ENCODE data around the gene SCN4B. TPM values are rescaled to one million over a fixed set of nuclear protein-coding genes. Genes with fewer than 3 reads are reported as not detected.

SCN4B gene
- total and polyA plus RNA-seq, 2 of the 8 experiments (the other 6 are each of a cell fraction or from before 2014, with no cell fraction given), result 2.8 to 4.9 TPM

DNA sequence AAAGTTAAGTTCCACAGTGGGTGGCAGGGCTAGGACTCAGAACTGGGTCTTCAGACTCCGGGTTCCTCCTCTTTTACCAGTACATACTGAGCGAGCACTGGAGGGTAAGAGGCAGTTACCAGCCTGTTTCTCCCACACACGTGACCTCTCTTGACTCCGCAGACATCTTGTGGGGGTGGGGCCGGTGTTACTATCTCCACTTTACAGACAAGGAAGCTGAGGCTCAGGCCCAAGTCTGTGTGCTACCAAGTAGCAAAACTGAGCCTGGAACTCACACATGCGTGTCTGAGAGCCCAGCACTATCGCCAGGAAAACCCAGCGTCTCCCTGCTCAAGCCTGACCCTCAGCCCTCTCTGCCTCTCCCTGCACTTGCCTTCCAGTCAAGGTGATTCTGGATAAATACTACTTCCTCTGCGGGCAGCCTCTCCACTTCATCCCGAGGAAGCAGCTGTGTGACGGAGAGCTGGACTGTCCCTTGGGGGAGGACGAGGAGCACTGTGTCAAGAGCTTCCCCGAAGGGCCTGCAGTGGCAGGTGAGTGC lies 49.8 kb downstream of the SCN4B start:
- H3K23me2 ChIP-seq (ENCODE audit: low read depth, low read length), result no peaks in the 10 kb centered on the region; the same call in 1 of the 2 replicates
- H2BK12ac ChIP-seq (ENCODE audit: low read depth, low read length), result no peak overlapping the region; the same call in 1 of the 2 replicates
- no peak overlapping the region for H2BK15ac ChIP-seq (ENCODE audit: low read length)
- H3K14ac ChIP-seq (ENCODE audit: insufficient read length), result no peak overlapping the region
- H4K20me1 ChIP-seq (replicated peaks in 1 of 2; ENCODE audit: control insufficient read depth in 1 of 2, insufficient read depth in 2 of 2, low read length in 2 of 2), result no peaks in the 10 kb centered on the region
- no peak overlapping the region for H2AK5ac ChIP-seq (ENCODE audit: low read depth, low read length)
- H3K4ac ChIP-seq (replicated peaks; ENCODE audit: insufficient read length, low read depth, low read length), result no peak overlapping the region
- peaks cover 0 to 13% (median 8%) of the 10 kb centered on the region in 4 experiments; a peak in 6 of 7 replicates for H3K4me1 ChIP-seq (replicated peaks in 1 of 4; ENCODE audit: control insufficient read depth in 3 of 4, insufficient read depth in 4 of 4, low read length in 3 of 4)
- WGBS, 2 experiments (ENCODE audit: extremely low coverage in 1 of 2, insufficient coverage in 1 of 2, insufficient read length in 1 of 2, insufficient replicate concordance in 2 of 2, low coverage in 1 of 2, low lambda C conversion rate in 2 of 2, missing lambda C conversion rate in 1 of 2), result 80% methylated on average over 13 of the region's 13 CpGs; no CpG with 5 or more reads in 1 of the 2 experiments
- no peaks in the 10 kb centered on the region for H3K79me1 ChIP-seq (ENCODE audit: low read depth, low read length)
- no peak for FAIRE-seq
- H3K9me3 ChIP-seq (ENCODE audit: insufficient read depth in 2 of 2, low read depth in 1 of 2, low read length in 1 of 2), result no peaks in the 10 kb centered on the region
- H2AFZ ChIP-seq (ENCODE audit: low read length), result no peak overlapping the region
- H3K9ac ChIP-seq (replicated peaks in 1 of 4; ENCODE audit: extremely low read depth in 1 of 4, low read depth in 3 of 4, low read length in 3 of 4), result no peak overlapping the region
- no peak overlapping the region for H2BK20ac ChIP-seq (ENCODE audit: low read length)
- H3K27ac ChIP-seq (ENCODE audit: low read depth, low read length), result no peak overlapping the region
- H3K4me2 ChIP-seq (ENCODE audit: insufficient read depth in 1 of 2, low read depth in 2 of 2, low read length in 2 of 2), result no peak overlapping the region
- no peak overlapping the region for H3K18ac ChIP-seq (ENCODE audit: extremely low read depth, low read length)
- no peak overlapping the region for H4K91ac ChIP-seq (replicated peaks; ENCODE audit: insufficient read length, low read length)
- no peaks in the 10 kb centered on the region; a peak in 1 of 7 replicates for H3K27me3 ChIP-seq (replicated peaks in 1 of 4; ENCODE audit: control insufficient read depth in 3 of 4, extremely low read depth in 1 of 4, insufficient read depth in 3 of 4, low read length in 3 of 4)
- H4K8ac ChIP-seq (ENCODE audit: extremely low read depth, insufficient read depth, low read length), result no peak overlapping the region
- H4K5ac ChIP-seq (ENCODE audit: insufficient read length, low read depth, low read length), result no peak overlapping the region
- no peaks in the 10 kb centered on the region for H3K36me3 ChIP-seq (ENCODE audit: control insufficient read depth in 2 of 4, insufficient read depth in 4 of 4, low read length in 3 of 4)
- DNase-seq (ENCODE audit: low read depth in 1 of 2, low spot score in 2 of 2), result no peak
- no peak overlapping the region for H3K56ac ChIP-seq (replicated peaks; ENCODE audit: insufficient read length, low read depth, low read length)
- H2BK120ac ChIP-seq (replicated peaks; ENCODE audit: low read depth, low read length), result no peak overlapping the region
- no peaks in the 10 kb centered on the region for H3K79me2 ChIP-seq (ENCODE audit: control insufficient read depth in 1 of 2, insufficient read depth in 2 of 2, low read length in 2 of 2)
- H3K23ac ChIP-seq (ENCODE audit: insufficient read length), result no peak overlapping the region
- H2BK5ac ChIP-seq (ENCODE audit: low read depth, low read length), result no peak overlapping the region
- POLR2A ChIA-PET (ENCODE audit: partially characterized antibody), result interaction anchor here (0.6 kb wide), 1 partner anchor 107 kb away, joined by 3 read pairs; no protein-coding TSS in a partner anchor
- CTCF ChIA-PET (ENCODE audit: partially characterized antibody), result interaction anchor here (2.8 kb wide), 1 partner anchor 11 kb away, joined by 7 read pairs; no protein-coding TSS in a partner anchor
- no peak overlapping the region for H3K4me3 ChIP-seq (ENCODE audit: extremely low read depth in 1 of 4, insufficient read depth in 2 of 4, low read depth in 3 of 4, low read length in 4 of 4)
- TF ChIP-seq BACH1 (IDR thresholded peaks at IDR 0.05; ENCODE audit: low read length) (no peak), CREB1 (IDR thresholded peaks at IDR 0.05) (no peak), SIX5 (IDR thresholded peaks at IDR 0.05; ENCODE audit: low read depth, low read length) (no peak), SP1 (IDR thresholded peaks at IDR 0.05; ENCODE audit: low read depth, low read length) (no peak), ZNF274 (IDR thresholded peaks at IDR 0.05; ENCODE audit: borderline replicate concordance, extremely low read depth, low read length) (no peak), SAP30 (IDR thresholded peaks at IDR 0.05; ENCODE audit: insufficient read depth, insufficient replicate concordance, low read length) (no peak), SIN3A (conservative IDR thresholded peaks at IDR 0.05 in 1 of 2, IDR thresholded peaks at IDR 0.05 in 1 of 2; ENCODE audit: low read depth in 1 of 2, low read length in 2 of 2) (no peak), MAFK (IDR thresholded peaks at IDR 0.05; ENCODE audit: low read depth, low read length) (no peak)
- TF ChIP-seq, protein P1, sequence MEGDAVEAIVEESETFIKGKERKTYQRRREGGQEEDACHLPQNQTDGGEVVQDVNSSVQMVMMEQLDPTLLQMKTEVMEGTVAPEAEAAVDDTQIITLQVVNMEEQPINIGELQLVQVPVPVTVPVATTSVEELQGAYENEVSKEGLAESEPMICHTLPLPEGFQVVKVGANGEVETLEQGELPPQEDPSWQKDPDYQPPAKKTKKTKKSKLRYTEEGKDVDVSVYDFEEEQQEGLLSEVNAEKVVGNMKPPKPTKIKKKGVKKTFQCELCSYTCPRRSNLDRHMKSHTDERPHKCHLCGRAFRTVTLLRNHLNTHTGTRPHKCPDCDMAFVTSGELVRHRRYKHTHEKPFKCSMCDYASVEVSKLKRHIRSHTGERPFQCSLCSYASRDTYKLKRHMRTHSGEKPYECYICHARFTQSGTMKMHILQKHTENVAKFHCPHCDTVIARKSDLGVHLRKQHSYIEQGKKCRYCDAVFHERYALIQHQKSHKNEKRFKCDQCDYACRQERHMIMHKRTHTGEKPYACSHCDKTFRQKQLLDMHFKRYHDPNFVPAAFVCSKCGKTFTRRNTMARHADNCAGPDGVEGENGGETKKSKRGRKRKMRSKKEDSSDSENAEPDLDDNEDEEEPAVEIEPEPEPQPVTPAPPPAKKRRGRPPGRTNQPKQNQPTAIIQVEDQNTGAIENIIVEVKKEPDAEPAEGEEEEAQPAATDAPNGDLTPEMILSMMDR (IDR thresholded peaks at IDR 0.05; ENCODE audit: control extremely low read depth in 1 of 3, insufficient read depth in 1 of 3, low read depth in 1 of 3, low read length in 3 of 3), result no peak
- TF ChIP-seq, protein P2, sequence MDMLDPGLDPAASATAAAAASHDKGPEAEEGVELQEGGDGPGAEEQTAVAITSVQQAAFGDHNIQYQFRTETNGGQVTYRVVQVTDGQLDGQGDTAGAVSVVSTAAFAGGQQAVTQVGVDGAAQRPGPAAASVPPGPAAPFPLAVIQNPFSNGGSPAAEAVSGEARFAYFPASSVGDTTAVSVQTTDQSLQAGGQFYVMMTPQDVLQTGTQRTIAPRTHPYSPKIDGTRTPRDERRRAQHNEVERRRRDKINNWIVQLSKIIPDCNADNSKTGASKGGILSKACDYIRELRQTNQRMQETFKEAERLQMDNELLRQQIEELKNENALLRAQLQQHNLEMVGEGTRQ (IDR thresholded peaks at IDR 0.05; ENCODE audit: low read length), result no peak

Measured in H1 (cell line).